DND-41 (cell line): ENCODE measurements around the gene USP54.
A peak's percentile ranks its signal among the peaks of the same experiment; 100 is the strongest.

ENCODE experiments used
- ATAC-seq: fragments of 200-7000 bp; cut with Tn5 transposase; 3 replicates; pipeline ENCODE4 v1.9.1; 2021; ENCODE audit warnings: low read depth; ENCODE audit not compliant: insufficient read depth
- DNase-seq: peaks from one replicate; pipeline ENCODE4 v3.0.0-alpha.2; 2020
- H2AFZ ChIP-seq: 2 replicates; pipeline ENCODE4 v1.6.0; 2012; ENCODE audit warnings: low read depth, low read length
- H3K27ac ChIP-seq: 2 replicates; pipeline ENCODE4 v1.5.1; 2012; ENCODE audit warnings: low read length, inconsistent platforms
- H3K27me3 ChIP-seq: fragments of 200-600 bp; sonication (generic); 2 replicates; pipeline ENCODE4 v1.6.0; 2012; ENCODE audit warnings: low read length, mild to moderate bottlenecking, inconsistent platforms; ENCODE audit not compliant: insufficient read depth, poor library complexity
- H3K36me3 ChIP-seq: 2 replicates; pipeline ENCODE4 v1.5.1; 2012; ENCODE audit warnings: low read length, inconsistent platforms; ENCODE audit not compliant: insufficient read depth
- H3K4me1 ChIP-seq: 2 replicates; pipeline ENCODE4 v1.5.1; 2012; ENCODE audit warnings: mild to moderate bottlenecking, low read length; ENCODE audit not compliant: insufficient read depth
- H3K4me2 ChIP-seq: 2 replicates; pipeline ENCODE4 v1.6.0; 2012; ENCODE audit warnings: mild to moderate bottlenecking, moderate library complexity, low read length, inconsistent platforms; ENCODE audit not compliant: insufficient read depth
- H3K4me3 ChIP-seq, 2 experiments: fragments of 200-600 bp in 1 of 2; shearing (Covaris generic) in 1 of 2; 2 replicates each; pipeline ENCODE4 v1.5.1; 2012 to 2016; ENCODE audit warnings: inconsistent platforms in 2 of 2, low read length in 2 of 2, mild to moderate bottlenecking in 2 of 2, low read depth in 1 of 2, moderate library complexity in 1 of 2
- H3K79me2 ChIP-seq: 2 replicates; pipeline ENCODE4 v1.6.0; 2012; ENCODE audit warnings: low read length, inconsistent platforms; ENCODE audit not compliant: insufficient read depth
- H3K9ac ChIP-seq: 2 replicates; pipeline ENCODE4 v1.6.0; 2012; ENCODE audit warnings: low read depth, mild to moderate bottlenecking, inconsistent platforms, low read length, moderate library complexity
- H3K9me3 ChIP-seq: 2 replicates; pipeline ENCODE4 v1.5.1; 2012; ENCODE audit warnings: low read length, moderate library complexity, mild to moderate bottlenecking, inconsistent platforms; ENCODE audit not compliant: insufficient read depth, severe bottlenecking
- H4K20me1 ChIP-seq: 2 replicates; pipeline ENCODE4 v1.6.0; 2012; ENCODE audit warnings: low read length; ENCODE audit not compliant: insufficient read depth
- EZH2 ChIP-seq: IDR thresholded peaks from 3 replicates; pipeline ENCODE4 v1.6.1; 2012; ENCODE audit warnings: borderline replicate concordance, low read depth, mild to moderate bottlenecking, moderate library complexity, low read length, inconsistent platforms; ENCODE audit not compliant: severe bottlenecking
- TF ChIP-seq, protein P1 (sequence below): IDR thresholded peaks from 2 replicates; pipeline ENCODE4 v1.5.1; 2012; ENCODE audit warnings: borderline replicate concordance, low read length, moderate library complexity, mild to moderate bottlenecking; ENCODE audit not compliant: poor library complexity, severe bottlenecking; ENCODE audit errors: extremely low read depth

The USP54 gene

DNA sequence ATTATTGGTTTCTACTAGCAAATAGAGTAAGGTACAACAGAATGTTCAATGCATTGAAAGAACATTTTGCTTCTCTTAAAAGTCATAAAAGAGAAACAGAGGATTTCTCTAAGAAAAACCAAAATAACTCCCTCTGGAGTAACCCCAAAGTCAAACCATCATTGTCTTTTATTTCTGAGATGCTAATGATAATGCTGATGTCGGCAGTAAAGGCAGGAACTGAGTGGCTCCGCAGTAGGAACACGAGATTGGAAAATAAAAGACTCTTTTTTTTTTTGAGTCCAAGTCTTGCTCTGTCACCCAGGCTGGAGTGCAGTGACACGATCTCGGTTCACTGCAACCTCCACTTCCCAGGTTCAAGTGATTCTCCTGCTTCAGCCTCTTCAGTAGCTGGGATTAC is 2.7 kb upstream of the USP54 start:
- no peaks in the 10 kb centered on the region for H3K79me2 ChIP-seq
- no peaks in the 10 kb centered on the region for H3K9me3 ChIP-seq
- ATAC-seq (no peak), DNase-seq (no peak)
- no peak overlapping the region for H3K27ac ChIP-seq
- H3K36me3 ChIP-seq: no peaks in the 10 kb centered on the region
- TF ChIP-seq, protein P1, sequence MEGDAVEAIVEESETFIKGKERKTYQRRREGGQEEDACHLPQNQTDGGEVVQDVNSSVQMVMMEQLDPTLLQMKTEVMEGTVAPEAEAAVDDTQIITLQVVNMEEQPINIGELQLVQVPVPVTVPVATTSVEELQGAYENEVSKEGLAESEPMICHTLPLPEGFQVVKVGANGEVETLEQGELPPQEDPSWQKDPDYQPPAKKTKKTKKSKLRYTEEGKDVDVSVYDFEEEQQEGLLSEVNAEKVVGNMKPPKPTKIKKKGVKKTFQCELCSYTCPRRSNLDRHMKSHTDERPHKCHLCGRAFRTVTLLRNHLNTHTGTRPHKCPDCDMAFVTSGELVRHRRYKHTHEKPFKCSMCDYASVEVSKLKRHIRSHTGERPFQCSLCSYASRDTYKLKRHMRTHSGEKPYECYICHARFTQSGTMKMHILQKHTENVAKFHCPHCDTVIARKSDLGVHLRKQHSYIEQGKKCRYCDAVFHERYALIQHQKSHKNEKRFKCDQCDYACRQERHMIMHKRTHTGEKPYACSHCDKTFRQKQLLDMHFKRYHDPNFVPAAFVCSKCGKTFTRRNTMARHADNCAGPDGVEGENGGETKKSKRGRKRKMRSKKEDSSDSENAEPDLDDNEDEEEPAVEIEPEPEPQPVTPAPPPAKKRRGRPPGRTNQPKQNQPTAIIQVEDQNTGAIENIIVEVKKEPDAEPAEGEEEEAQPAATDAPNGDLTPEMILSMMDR: no peak
- no peak for TF ChIP-seq EZH2
- H2AFZ ChIP-seq: no peak overlapping the region
- peaks cover 24% of the 10 kb centered on the region for H3K4me1 ChIP-seq
- no peaks in the 10 kb centered on the region for H4K20me1 ChIP-seq
- no peak overlapping the region for H3K9ac ChIP-seq
- H3K27me3 ChIP-seq: no peaks in the 10 kb centered on the region
- H3K4me3 ChIP-seq: no peak overlapping the region
- no peak overlapping the region for H3K4me2 ChIP-seq

GRCh38 chr10:73593110-73593509 is 2.0 kb upstream of the USP54 start:
- Histone ChIP-seq H3K36me3 (no peaks in the 10 kb centered on the region), H3K4me3 (no peak overlapping the region), H3K27me3 (no peaks in the 10 kb centered on the region), H4K20me1 (no peaks in the 10 kb centered on the region), H3K4me2 (no peak overlapping the region), H3K4me1 (peaks cover 24% of the 10 kb centered on the region), H2AFZ (no peak overlapping the region), H3K9ac (no peak overlapping the region), H3K9me3 (no peaks in the 10 kb centered on the region), H3K27ac (no peak overlapping the region), H3K79me2 (no peaks in the 10 kb centered on the region)
- DNase-seq (no peak), ATAC-seq (no peak)
- TF ChIP-seq, protein P1: no peak
- TF ChIP-seq EZH2: no peak

GRCh38 chr10:73591935-73592699 is 975 bp upstream of the USP54 start:
- DNase-seq: peak; percentile 50
- peak overlapping the region; percentile 73 for H3K27ac ChIP-seq
- peak overlapping the region in 1 of 2 experiments; percentile 49; a peak in 2 of 4 replicates for H3K4me3 ChIP-seq
- H3K4me1 ChIP-seq: peaks cover 24% of the 10 kb centered on the region
- H3K27me3 ChIP-seq: no peaks in the 10 kb centered on the region
- no peaks in the 10 kb centered on the region for H3K79me2 ChIP-seq
- H3K4me2 ChIP-seq: peak overlapping the region; percentile 70
- no peaks in the 10 kb centered on the region for H4K20me1 ChIP-seq
- no peaks in the 10 kb centered on the region for H3K36me3 ChIP-seq
- H3K9ac ChIP-seq: peak overlapping the region; percentile 36
- no peaks in the 10 kb centered on the region for H3K9me3 ChIP-seq
- peak overlapping the region; percentile 70 for H2AFZ ChIP-seq
- peak; percentile 73 for ATAC-seq
- no peak for TF ChIP-seq EZH2
- TF ChIP-seq, protein P1: no peak
